ENCODE results near the gene LHFPL2.

LHFPL2 gene

GRCh38 chr5:78614816-78615215, 33.8 kb downstream of the LHFPL2 start:
- FAIRE-seq, result no peak

- FAIRE-seq, result no peak
Measured at GRCh38 chr5:78613756-78614155, 34.8 kb downstream of the LHFPL2 start.

- FAIRE-seq, result no peak
Measured at GRCh38 chr5:78613151-78613533, 35.4 kb downstream of the LHFPL2 start.

GRCh38 chr5:78612227-78613150, 36.1 kb downstream of the LHFPL2 start:
- FAIRE-seq, result no peak

GRCh38 chr5:78611126-78611605, 37.4 kb downstream of the LHFPL2 start:
- no peak for FAIRE-seq

GRCh38 chr5:78610636-78611035, 37.9 kb downstream of the LHFPL2 start:
- no peak for FAIRE-seq

GRCh38 chr5:78610163-78610583, 38.4 kb downstream of the LHFPL2 start:
- FAIRE-seq, result no peak

- no peak for FAIRE-seq
Measured at GRCh38 chr5:78607864-78608263, 40.7 kb downstream of the LHFPL2 start.

GRCh38 chr5:78606241-78606640, 42.3 kb downstream of the LHFPL2 start:
- FAIRE-seq, result no peak

- FAIRE-seq, result no peak
Measured at GRCh38 chr5:78605611-78606010, 43.0 kb downstream of the LHFPL2 start.

- FAIRE-seq, result no peak
Measured at GRCh38 chr5:78604689-78605285, 43.8 kb downstream of the LHFPL2 start.

GRCh38 chr5:78603636-78604175, 44.9 kb downstream of the LHFPL2 start:
- FAIRE-seq, result no peak

GRCh38 chr5:78602400-78602799, 46.2 kb downstream of the LHFPL2 start:
- no peak for FAIRE-seq

- no peak for FAIRE-seq
Measured at GRCh38 chr5:78601559-78602314, 46.8 kb downstream of the LHFPL2 start.

GRCh38 chr5:78600687-78601414, 47.7 kb downstream of the LHFPL2 start:
- no peak for FAIRE-seq

- no peak for FAIRE-seq
Measured at GRCh38 chr5:78598973-78599372, 49.6 kb downstream of the LHFPL2 start.

GRCh38 chr5:78597974-78598371, 50.6 kb downstream of the LHFPL2 start:
- FAIRE-seq, result no peak

- FAIRE-seq, result no peak
Measured at GRCh38 chr5:78597068-78597973, 51.3 kb downstream of the LHFPL2 start.

- FAIRE-seq, result no peak
Measured at GRCh38 chr5:78595458-78595921, 53.1 kb downstream of the LHFPL2 start.

- peak; percentile 45 for FAIRE-seq
Measured at GRCh38 chr5:78594610-78595457, 53.7 kb downstream of the LHFPL2 start.

Measured in islet of Langerhans (tissue), 1 donor.